Ectodermal cell (in vitro differentiated cells): ENCODE results near the gene NKD1. TPM values are rescaled to one million over a fixed set of nuclear protein-coding genes. Genes with fewer than 3 reads are reported as not detected.
"Not testable (repeated sequence)": the region's sequence is repeated elsewhere in the genome, so short reads cannot be mapped to it uniquely, and the experiment has no call there.

Experiments used
- H3K27ac ChIP-seq: 2 replicates; pipeline ENCODE4 v1.7.0; 2013; ENCODE audit warnings: mild to moderate bottlenecking, low read depth, low read length; ENCODE audit not compliant: insufficient read depth, poor library complexity, severe bottlenecking
- H3K27me3 ChIP-seq: 2 replicates; pipeline ENCODE4 v1.7.0; 2013; ENCODE audit warnings: mild to moderate bottlenecking, low read length; ENCODE audit not compliant: insufficient read depth, control insufficient read depth, poor library complexity, severe bottlenecking
- H3K36me3 ChIP-seq: one replicate; pipeline ENCODE4 v1.7.0; 2013; ENCODE audit warnings: low read length; ENCODE audit not compliant: control insufficient read depth, insufficient read depth
- H3K4me1 ChIP-seq: one replicate; pipeline ENCODE4 v1.7.0; 2013; ENCODE audit warnings: low read length; ENCODE audit not compliant: control insufficient read depth, insufficient read depth
- H3K4me3 ChIP-seq: 2 replicates; pipeline ENCODE4 v1.7.0; 2013; ENCODE audit warnings: low read depth, low read length, control low read depth; ENCODE audit not compliant: insufficient read depth
- H3K9me3 ChIP-seq: 2 replicates; pipeline ENCODE4 v1.7.0; 2013; ENCODE audit warnings: mild to moderate bottlenecking, low read length, moderate library complexity; ENCODE audit not compliant: control insufficient read depth
- WGBS, 2 experiments: methylation state at CpG; one replicate each; pipeline ENCODE4 v1.1.7; 2013; ENCODE audit warnings: missing lambda C conversion rate in 2 of 2; 5-methylcytosine and 5-hydroxymethylcytosine counted together
- polyA plus RNA-seq, 4 experiments: library from polyadenylated mRNA; stranded (reverse); fragments of 50-300 nt; gene quantifications; one replicate each; pipeline ENCODE4 v1.2.3, GENCODE V29; 2013

NKD1 gene, protein sequence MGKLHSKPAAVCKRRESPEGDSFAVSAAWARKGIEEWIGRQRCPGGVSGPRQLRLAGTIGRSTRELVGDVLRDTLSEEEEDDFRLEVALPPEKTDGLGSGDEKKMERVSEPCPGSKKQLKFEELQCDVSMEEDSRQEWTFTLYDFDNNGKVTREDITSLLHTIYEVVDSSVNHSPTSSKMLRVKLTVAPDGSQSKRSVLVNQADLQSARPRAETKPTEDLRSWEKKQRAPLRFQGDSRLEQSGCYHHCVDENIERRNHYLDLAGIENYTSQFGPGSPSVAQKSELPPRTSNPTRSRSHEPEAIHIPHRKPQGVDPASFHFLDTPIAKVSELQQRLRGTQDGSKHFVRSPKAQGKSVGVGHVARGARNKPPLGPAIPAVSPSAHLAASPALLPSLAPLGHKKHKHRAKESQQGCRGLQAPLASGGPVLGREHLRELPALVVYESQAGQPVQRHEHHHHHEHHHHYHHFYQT
- 33.2 TPM for polyA plus RNA-seq (2013, experiment 1 of 4)
- 39.7 TPM for polyA plus RNA-seq (2013, experiment 2 of 4)
- 18.2 TPM for polyA plus RNA-seq (2013, experiment 3 of 4)
- polyA plus RNA-seq (2013, experiment 4 of 4) = 28.8 TPM

DNA sequence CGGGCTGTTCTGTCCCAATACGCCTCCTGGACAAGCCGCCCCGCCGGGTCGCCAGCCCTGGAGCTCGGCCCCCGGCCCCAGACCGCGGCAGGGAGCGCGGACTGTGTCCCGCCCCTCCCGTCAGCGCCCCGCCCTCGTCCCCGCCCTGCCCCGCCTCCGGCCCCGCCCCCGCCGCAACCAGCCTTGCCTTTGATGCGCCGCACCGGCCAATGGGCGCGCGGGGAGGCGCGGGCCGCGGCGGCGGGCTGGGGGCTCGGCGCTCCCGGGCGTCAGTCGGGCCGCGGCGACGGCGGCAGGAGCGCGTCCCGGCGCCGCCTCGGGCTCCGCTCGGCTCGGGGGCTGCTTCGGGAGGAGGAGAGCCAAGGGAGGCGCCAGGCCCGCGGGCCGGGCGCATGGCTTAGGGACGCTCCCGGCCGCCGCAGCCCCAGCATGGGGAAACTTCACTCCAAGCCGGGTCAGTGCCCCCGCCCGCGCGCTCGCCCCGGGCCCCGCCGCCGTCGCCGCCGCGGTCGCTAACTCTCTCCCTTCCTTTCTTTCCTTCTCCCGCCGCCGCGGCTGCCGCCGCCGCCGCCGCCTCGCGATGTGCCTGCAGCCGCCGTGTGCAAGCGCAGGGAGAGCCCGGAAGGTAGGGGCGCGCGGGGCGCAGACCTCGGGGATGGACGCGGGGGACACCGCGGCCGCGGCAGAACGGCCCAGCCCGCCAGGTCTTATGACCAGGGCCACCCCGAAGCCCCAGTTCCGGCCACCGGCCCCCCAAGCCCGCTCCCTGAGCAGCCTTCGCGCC is at the start of gene NKD1:
Gene NKD1 (plus strand): TSS at position 272 of the 784 bp plus-strand sequence. CDS start 158 bp downstream, at position 430.
- Histone ChIP-seq H3K36me3 (peaks cover 5% of the 10 kb centered on the region), H3K9me3 (no peaks in the 10 kb centered on the region), H3K4me3 (peak within 1 kb of the TSS; percentile 83), H3K27me3 (peaks cover 34% of the 10 kb centered on the region), H3K4me1 (peaks cover 42% of the 10 kb centered on the region), H3K27ac (no peak within 1 kb of the TSS)
- WGBS, 2 experiments = 0% methylated on average over 113 of the region's 113 CpGs

DNA sequence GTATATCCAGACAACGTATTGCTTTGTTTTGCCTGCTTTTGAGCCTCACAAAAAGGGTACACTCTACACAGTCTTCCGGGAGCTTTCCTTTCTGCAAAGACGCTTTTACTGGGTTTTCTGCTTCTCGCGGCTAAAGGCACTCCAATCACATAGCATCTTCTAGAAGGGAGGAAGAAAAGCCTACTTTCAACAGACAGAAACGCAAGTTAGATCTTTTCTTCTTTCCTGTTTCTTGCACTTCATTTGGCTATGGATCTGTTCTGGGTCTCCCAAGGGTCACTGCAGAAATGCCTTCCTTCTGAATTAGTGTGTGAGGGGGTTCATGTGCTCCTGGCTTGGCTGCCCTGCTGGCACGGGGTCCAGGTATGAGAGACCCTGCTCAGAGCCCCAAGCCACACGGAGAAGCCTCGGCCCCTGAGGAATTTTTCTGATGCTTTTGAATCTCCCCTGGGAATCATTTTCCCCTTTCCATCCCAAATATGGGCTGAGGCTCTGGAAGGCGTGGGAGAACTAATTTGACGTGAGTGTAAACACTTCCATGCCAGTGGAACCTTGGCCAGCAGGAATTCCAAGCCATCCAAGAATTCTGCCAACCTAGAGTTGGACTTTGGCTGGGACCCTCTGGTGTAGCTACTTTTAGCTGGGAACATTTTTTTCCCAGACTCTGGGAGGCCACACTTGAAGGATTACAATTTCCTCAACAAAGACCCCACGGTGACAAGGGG is 49.6 kb upstream of the NKD1 start:
- Histone ChIP-seq H3K4me1 (peaks cover 8% of the 10 kb centered on the region), H3K27me3 (no peaks in the 10 kb centered on the region), H3K36me3 (no peaks in the 10 kb centered on the region), H3K9me3 (no peaks in the 10 kb centered on the region), H3K27ac (no peak overlapping the region), H3K4me3 (no peak overlapping the region)
- WGBS, 2 experiments = 72% methylated on average over 12 of the region's 12 CpGs

DNA sequence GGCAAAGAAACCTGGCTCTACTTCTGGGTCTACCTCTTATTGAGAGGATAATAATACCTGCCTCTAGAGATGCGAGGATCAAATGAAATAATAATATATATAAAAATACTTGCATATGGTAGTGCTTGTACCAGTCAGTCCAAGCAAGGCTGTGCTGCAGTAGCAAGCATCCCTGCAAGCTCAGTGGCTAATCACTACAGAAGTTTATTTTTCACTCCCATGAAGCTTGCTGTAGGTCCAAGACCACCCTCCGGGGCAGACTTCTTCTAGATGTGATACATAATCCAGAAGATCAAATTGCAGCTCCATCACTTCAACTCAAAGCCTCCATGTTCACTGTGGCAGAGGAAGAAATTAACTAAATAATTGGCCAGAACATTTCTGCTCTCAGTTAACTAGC is 48.9 kb upstream of the NKD1 start:
- Histone ChIP-seq H3K36me3 (no peaks in the 10 kb centered on the region), H3K9me3 (no peaks in the 10 kb centered on the region), H3K4me1 (peaks cover 8% of the 10 kb centered on the region), H3K27me3 (no peaks in the 10 kb centered on the region), H3K27ac (no peak overlapping the region), H3K4me3 (no peak overlapping the region)
- 100% methylated on average over 1 of the region's 2 CpGs for WGBS, 2 experiments

DNA sequence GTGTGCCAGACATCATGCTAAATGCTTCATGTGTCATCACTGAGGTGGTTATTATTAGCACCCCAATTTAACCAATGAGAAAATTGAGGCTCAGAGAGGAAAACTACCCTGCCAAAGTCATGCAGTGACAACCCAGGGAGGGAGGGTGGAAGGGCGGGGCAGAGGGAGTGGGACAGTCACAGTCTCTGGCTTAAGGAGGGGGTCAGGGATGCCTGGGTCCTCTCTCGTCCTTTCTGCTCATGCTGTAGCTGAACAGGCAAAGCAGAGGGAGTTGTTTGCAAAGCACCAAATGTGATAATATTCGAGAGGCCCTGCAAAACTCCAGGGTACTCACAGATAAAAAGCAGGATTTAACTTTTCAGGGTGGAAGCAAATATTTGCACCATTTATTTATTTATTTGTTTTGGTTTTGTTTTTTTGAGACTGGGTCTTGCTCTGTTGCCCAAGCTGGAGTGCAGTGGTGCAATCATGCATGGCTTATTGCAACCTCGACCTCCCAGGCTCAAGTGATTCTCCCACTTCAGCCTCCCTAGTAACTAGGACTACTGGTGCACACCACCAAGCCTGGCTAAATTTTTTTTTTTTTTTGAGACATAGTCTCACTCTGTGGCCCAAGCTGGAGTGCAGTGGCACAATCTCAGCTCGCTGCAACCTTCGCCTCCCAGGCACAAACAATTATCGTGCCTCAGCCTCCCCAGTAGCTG is 47.9 kb upstream of the NKD1 start:
- no peak overlapping the region for H3K27ac ChIP-seq
- 89 to 91% methylated on average over 7 of the region's 7 CpGs for WGBS, 2 experiments

DNA sequence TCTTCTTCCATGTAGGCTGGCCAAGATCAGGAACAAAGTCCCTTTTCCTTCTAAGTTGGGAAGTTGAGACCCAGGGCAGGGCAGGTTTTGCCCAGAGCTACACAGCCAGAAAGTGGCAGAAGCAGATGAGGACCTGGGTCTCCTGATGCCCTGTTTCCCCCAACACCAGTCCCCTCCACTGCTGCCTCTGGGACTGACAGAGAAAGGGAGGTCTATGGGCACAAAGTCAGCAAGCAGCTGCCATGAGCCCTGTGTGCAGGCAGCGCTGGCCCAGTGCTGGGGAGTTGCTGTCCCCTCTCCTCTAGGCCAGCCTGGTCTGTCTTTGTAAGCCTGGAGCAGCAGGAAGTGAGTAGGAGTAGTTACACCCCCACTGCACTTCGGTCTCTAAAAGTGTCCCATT is 46.9 kb upstream of the NKD1 start:
- Histone ChIP-seq H3K27ac (no peak overlapping the region), H3K36me3 (no peaks in the 10 kb centered on the region), H3K27me3 (no peaks in the 10 kb centered on the region), H3K4me3 (no peak overlapping the region), H3K9me3 (no peaks in the 10 kb centered on the region), H3K4me1 (peaks cover 23% of the 10 kb centered on the region)
- 87 to 100% methylated on average over 2 of the region's 2 CpGs for WGBS, 2 experiments

More for the DNA sequence above, 47.9 kb upstream of the NKD1 start:
- Histone ChIP-seq H3K27me3 (no peaks in the 10 kb centered on the region), H3K9me3 (no peaks in the 10 kb centered on the region), H3K4me1 (peaks cover 14% of the 10 kb centered on the region), H3K4me3 (no peak overlapping the region), H3K36me3 (no peaks in the 10 kb centered on the region)

DNA sequence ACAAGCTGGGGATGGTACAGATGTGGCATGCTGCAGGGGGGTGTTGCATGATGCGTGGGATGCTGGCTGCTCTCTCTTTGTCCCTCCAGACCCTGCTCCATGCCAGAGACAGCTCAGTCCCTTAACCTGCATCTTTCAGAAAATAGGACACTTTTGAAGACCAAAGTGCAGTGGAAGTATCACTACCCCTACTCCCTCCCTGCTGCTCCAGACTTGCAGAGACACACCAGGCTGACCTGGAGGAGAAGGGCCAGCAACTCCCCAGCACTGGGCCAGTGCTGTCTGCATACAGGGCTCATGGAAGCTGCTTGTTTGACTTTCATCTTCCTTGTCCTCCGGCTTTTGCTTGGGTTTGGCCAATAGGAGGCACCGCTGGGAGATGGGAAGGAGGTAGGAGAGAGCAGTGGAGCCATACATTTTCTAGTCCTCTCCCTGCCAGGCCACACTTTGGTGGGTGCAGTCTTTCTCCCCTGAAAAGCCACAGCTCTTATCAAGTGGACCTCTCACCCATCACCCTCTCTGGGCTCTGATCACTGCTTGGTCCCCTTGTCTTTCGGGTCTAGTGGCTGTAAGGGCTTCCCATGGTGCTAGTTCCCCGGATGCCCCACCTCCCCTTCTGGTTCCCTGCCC is 46.1 kb upstream of the NKD1 start:
- Histone ChIP-seq H3K4me1 (peaks cover 26% of the 10 kb centered on the region), H3K4me3 (no peak overlapping the region), H3K27ac (no peak overlapping the region), H3K9me3 (no peaks in the 10 kb centered on the region), H3K36me3 (no peaks in the 10 kb centered on the region), H3K27me3 (no peaks in the 10 kb centered on the region)
- 94 to 96% methylated on average over 5 of the region's 5 CpGs for WGBS, 2 experiments

DNA sequence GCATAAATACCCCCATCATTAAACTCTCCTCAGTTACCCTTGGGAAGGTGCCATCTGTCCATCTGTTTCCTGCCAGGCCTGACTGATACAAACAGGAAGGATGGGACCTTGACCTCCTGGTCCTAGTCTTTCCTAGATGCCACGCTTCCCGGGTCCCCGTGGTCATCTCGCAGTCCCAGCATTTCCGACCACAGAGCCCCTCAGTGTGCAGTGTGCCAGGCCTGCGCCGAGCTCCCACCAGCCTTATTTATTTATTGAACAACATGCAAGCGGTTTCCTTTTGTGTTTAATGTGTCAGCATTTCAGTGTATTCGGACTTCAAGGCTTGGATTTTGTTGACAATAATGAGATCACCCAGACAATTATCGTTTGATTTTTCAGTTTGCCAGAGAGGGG is 45.6 kb upstream of the NKD1 start:
- WGBS, 2 experiments = 95% methylated on average over 10 of the region's 10 CpGs
- no peak overlapping the region for H3K4me3 ChIP-seq
- H3K4me1 ChIP-seq = peaks cover 26% of the 10 kb centered on the region
- no peaks in the 10 kb centered on the region for H3K36me3 ChIP-seq
- no peaks in the 10 kb centered on the region for H3K27me3 ChIP-seq
- no peak overlapping the region for H3K27ac ChIP-seq
- no peaks in the 10 kb centered on the region for H3K9me3 ChIP-seq

DNA sequence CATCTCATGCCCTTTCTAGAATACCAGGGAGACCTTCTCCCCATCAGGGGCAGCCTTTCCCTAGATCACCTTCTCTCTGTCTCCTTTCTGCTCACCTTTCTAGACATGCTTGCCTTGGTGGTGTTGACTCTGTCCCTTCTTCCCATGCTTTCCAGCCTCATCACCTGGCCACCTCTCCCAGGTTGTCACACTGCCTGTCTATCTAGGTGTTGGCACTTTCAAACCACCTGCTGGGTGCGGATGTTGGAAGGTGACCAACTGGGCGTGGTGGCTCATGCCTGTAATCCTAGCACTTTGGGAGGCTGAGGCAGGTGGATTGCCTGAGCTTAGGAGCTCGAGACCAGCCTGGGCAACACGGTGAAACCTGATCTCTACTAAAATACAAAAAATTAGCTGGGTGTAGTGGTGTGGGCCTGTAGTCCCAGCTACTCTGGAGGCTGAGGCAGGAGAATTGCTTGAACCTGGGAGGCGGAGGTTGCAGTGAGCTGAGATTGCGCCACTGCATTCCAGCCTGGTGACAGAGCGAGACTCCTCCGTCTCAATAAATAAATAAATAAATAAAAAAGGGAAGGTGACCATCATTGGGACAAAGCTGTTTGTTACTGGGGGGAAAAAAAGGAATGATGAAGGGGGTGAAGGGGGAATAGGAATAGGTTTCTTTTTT is 44.2 kb upstream of the NKD1 start:
- H3K27me3 ChIP-seq, H3K27ac ChIP-seq, H3K9me3 ChIP-seq, H3K4me3 ChIP-seq, H3K36me3 ChIP-seq: not testable (repeated sequence)
- peaks cover 18% of the 10 kb centered on the region for H3K4me1 ChIP-seq
- 83 to 97% methylated on average over 5 to 8 of the region's 8 CpGs for WGBS, 2 experiments

DNA sequence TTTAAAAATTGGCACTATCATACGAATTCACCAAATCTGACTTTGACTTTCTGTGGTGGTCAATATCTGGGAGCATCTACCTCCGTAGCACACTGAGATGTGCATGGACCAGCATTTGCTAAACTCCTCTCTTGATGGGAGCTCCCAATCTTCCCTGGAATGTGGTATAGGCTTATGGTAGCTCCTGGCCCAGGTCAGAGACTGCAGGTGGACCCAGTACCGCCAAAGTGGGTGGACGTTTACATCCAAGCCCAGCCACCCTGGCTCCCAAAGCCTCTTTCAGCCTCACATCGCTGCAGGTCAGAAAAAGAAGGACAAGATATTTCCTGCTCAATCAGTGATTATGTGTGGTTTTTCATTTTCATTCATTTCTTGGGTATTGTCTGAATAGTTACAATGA is 43.1 kb upstream of the NKD1 start:
- WGBS, 2 experiments = 91% methylated on average over 5 of the region's 5 CpGs
- Histone ChIP-seq H3K27me3 (no peaks in the 10 kb centered on the region), H3K9me3 (no peaks in the 10 kb centered on the region), H3K4me3 (no peak overlapping the region), H3K4me1 (peaks cover 18% of the 10 kb centered on the region), H3K36me3 (no peaks in the 10 kb centered on the region), H3K27ac (no peak overlapping the region)
